OCI-LY3 (cell line): ENCODE results near the gene FBXW7.

Experiments
- CTCF ChIP-seq: fragments of 200-600, 300-600 bp; sonication (generic); IDR thresholded peaks from 2 replicates; pipeline ENCODE4 v1.5.1; 2014; ENCODE audit warnings: antibody characterized with exemption, low read length, low read depth
- EZH2phosphoT487 ChIP-seq: fragments of 200-600 bp; shearing (Covaris generic); IDR thresholded peaks from 2 replicates; pipeline ENCODE4 v1.6.1; 2018; ENCODE audit warnings: antibody characterized with exemption, mixed run types, low read depth

- TF ChIP-seq CTCF (no peak), EZH2phosphoT487 (no peak)
Measured at GRCh38 chr4:152459326-152459725, 76.6 kb downstream of the FBXW7 start.
